GM12872 (cell line): Measurements from ENCODE around the gene DYNC1LI2.

Experiments used
- TF ChIP-seq, protein P1 (sequence below): IDR thresholded peaks from 3 replicates; pipeline ENCODE4 v1.5.1; 2011; ENCODE audit warnings: low read depth, mild to moderate bottlenecking, low read length, moderate library complexity; ENCODE audit not compliant: insufficient read depth

The DYNC1LI2 gene

DNA sequence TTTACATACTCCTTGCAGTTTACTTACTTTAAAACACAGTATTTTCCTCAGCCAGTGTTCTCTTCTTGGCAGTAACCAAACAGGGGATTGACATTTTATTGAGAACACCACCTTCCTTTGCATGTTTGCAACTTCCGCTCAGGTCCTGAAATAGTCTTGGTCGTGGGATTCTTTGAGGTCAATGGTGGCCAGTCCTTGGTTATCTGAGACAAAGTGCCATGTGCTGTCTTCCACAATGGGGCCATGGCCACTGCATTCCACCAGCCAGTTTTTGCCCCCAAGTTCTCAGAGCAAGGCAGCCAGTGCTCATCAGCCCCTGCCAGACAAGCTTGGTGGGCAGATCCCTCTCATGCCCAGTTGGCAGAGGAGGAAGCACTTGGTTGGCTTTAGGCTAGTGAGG is 77.7 kb downstream of the DYNC1LI2 start:
- TF ChIP-seq, protein P1, sequence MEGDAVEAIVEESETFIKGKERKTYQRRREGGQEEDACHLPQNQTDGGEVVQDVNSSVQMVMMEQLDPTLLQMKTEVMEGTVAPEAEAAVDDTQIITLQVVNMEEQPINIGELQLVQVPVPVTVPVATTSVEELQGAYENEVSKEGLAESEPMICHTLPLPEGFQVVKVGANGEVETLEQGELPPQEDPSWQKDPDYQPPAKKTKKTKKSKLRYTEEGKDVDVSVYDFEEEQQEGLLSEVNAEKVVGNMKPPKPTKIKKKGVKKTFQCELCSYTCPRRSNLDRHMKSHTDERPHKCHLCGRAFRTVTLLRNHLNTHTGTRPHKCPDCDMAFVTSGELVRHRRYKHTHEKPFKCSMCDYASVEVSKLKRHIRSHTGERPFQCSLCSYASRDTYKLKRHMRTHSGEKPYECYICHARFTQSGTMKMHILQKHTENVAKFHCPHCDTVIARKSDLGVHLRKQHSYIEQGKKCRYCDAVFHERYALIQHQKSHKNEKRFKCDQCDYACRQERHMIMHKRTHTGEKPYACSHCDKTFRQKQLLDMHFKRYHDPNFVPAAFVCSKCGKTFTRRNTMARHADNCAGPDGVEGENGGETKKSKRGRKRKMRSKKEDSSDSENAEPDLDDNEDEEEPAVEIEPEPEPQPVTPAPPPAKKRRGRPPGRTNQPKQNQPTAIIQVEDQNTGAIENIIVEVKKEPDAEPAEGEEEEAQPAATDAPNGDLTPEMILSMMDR = no peak
